ENCODE results near the gene PGBD5.

PGBD5 gene

DNA sequence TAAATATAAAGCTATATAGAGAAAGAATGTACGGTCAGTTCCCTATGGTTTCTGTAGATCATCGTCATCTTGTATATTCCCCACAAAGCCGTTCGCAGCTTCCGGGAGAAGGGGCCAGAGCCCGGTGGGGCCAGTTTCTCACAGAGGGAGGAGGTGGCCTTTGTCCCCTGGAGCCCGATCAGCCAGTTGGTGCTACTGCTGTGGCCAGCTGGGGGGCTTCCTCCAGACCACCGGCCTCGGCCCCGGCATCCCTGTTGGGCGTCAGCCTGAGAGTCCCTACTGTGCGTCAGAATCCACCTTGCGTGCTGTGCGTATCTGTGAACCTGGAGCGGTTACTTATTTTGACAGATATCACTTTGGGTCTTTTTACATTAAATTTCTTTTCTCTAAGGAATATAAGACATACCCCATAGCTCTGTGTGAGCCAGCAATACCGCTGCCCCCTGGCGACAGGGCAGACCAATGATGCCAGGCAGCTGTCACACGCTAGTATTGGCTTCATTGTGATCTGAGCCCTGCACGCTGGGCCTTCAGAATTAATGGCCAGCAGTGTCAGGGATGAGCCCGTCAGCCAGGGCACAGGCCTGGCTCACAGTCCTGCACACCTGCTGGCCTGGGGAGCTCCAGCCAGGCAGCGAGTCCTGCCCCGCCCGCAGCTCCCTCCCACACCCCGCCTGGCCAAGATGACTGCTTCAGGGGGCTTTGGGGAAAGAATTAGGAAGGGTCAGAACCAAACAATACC, 145.9 kb downstream of the PGBD5 start:
- Histone ChIP-seq H3K4ac (ENCODE audit: low read depth in 1 of 2, low read length in 2 of 2) (no peak overlapping the region), H2BK5ac (ENCODE audit: low read depth, low read length, poor library complexity, severe bottlenecking) (no peak overlapping the region), H3K4me2 (ENCODE audit: low read length, poor library complexity, severe bottlenecking) (no peak overlapping the region), H3K27me3 (ENCODE audit: control insufficient read depth in 1 of 2, insufficient read depth in 1 of 2, low read length in 2 of 2) (no peaks in the 10 kb centered on the region), H2BK12ac (ENCODE audit: low read length in 2 of 2) (no peak overlapping the region), H3K27ac (ENCODE audit: low read length, poor library complexity, severe bottlenecking) (no peak overlapping the region), H3K23ac (ENCODE audit: low read length in 2 of 2) (no peak overlapping the region), H2BK120ac (ENCODE audit: low read depth, low read length) (no peak overlapping the region), H4K8ac (ENCODE audit: low read length) (no peak overlapping the region), H3K4me3 (ENCODE audit: insufficient read depth in 1 of 2, low read depth in 1 of 2, low read length in 2 of 2) (no peak overlapping the region), H2AFZ (ENCODE audit: low read depth, low read length) (no peak overlapping the region), H3K9ac (ENCODE audit: low read length) (no peak overlapping the region), H2AK5ac (ENCODE audit: low read length, severe bottlenecking) (no peak overlapping the region), H3K79me1 (replicated peaks; ENCODE audit: low read length, poor library complexity, severe bottlenecking) (peaks cover 4% of the 10 kb centered on the region), H3K9me3 (ENCODE audit: control insufficient read depth, low read length) (no peaks in the 10 kb centered on the region), H2BK15ac (ENCODE audit: low read depth, poor library complexity, severe bottlenecking) (no peak overlapping the region), H3K36me3 (ENCODE audit: control insufficient read depth in 1 of 2, insufficient read depth in 2 of 2, low read depth in 1 of 2, low read length in 2 of 2) (peaks cover 60 to 66% of the 10 kb centered on the region in 2 experiments), H3K4me1 (ENCODE audit: control insufficient read depth, insufficient read depth, low read depth, low read length) (no peaks in the 10 kb centered on the region), H3K14ac (ENCODE audit: low read length in 2 of 2) (no peak overlapping the region), H4K91ac (ENCODE audit: low read length) (no peak overlapping the region), H3K18ac (ENCODE audit: low read depth in 1 of 2, low read length in 2 of 2) (no peak overlapping the region)
- no peak for DNase-seq
- 93% methylated on average over 24 of the region's 24 CpGs for WGBS

DNA sequence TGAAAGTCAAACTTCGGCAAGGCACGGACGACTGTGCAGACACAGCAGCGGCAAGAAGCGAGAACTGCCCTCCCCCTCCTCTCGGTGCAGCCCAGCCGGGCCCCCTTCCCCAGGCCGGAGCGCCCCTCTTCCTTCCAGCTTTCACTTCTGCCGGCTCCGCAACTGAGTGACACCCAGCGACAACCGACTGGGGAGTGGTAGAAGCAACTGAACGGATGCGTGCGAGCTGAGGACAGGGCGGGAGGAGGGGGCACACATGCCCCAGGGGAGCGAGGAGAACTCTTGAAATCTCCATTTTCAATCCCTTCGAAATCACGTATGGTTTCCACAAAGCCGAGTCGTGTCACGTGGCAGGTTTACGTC, 146.6 kb downstream of the PGBD5 start:
- Histone ChIP-seq H3K27me3 (ENCODE audit: control insufficient read depth in 1 of 2, insufficient read depth in 1 of 2, low read length in 2 of 2) (no peaks in the 10 kb centered on the region), H3K14ac (ENCODE audit: low read length in 2 of 2) (no peak overlapping the region), H2BK120ac (ENCODE audit: low read depth, low read length) (no peak overlapping the region), H2BK5ac (ENCODE audit: low read depth, low read length, poor library complexity, severe bottlenecking) (no peak overlapping the region), H3K27ac (ENCODE audit: low read length, poor library complexity, severe bottlenecking) (no peak overlapping the region), H2AK5ac (ENCODE audit: low read length, severe bottlenecking) (no peak overlapping the region), H3K36me3 (ENCODE audit: control insufficient read depth in 1 of 2, insufficient read depth in 2 of 2, low read depth in 1 of 2, low read length in 2 of 2) (peaks cover 61 to 66% of the 10 kb centered on the region in 2 experiments), H3K23ac (ENCODE audit: low read length in 2 of 2) (no peak overlapping the region), H4K91ac (ENCODE audit: low read length) (no peak overlapping the region), H3K4me1 (ENCODE audit: control insufficient read depth, insufficient read depth, low read depth, low read length) (no peaks in the 10 kb centered on the region), H4K8ac (ENCODE audit: low read length) (no peak overlapping the region), H3K4ac (ENCODE audit: low read depth in 1 of 2, low read length in 2 of 2) (no peak overlapping the region), H3K79me1 (replicated peaks; ENCODE audit: low read length, poor library complexity, severe bottlenecking) (peaks cover 4% of the 10 kb centered on the region), H3K4me3 (ENCODE audit: insufficient read depth in 1 of 2, low read depth in 1 of 2, low read length in 2 of 2) (no peak overlapping the region), H3K9me3 (ENCODE audit: control insufficient read depth, low read length) (no peaks in the 10 kb centered on the region), H2BK15ac (ENCODE audit: low read depth, poor library complexity, severe bottlenecking) (no peak overlapping the region), H3K9ac (ENCODE audit: low read length) (no peak overlapping the region), H2AFZ (ENCODE audit: low read depth, low read length) (no peak overlapping the region), H3K4me2 (ENCODE audit: low read length, poor library complexity, severe bottlenecking) (no peak overlapping the region), H2BK12ac (ENCODE audit: low read length in 2 of 2) (no peak overlapping the region), H3K18ac (ENCODE audit: low read depth in 1 of 2, low read length in 2 of 2) (no peak overlapping the region)
- DNase-seq, result no peak
- WGBS, result 98% methylated on average over 24 of the region's 24 CpGs

DNA sequence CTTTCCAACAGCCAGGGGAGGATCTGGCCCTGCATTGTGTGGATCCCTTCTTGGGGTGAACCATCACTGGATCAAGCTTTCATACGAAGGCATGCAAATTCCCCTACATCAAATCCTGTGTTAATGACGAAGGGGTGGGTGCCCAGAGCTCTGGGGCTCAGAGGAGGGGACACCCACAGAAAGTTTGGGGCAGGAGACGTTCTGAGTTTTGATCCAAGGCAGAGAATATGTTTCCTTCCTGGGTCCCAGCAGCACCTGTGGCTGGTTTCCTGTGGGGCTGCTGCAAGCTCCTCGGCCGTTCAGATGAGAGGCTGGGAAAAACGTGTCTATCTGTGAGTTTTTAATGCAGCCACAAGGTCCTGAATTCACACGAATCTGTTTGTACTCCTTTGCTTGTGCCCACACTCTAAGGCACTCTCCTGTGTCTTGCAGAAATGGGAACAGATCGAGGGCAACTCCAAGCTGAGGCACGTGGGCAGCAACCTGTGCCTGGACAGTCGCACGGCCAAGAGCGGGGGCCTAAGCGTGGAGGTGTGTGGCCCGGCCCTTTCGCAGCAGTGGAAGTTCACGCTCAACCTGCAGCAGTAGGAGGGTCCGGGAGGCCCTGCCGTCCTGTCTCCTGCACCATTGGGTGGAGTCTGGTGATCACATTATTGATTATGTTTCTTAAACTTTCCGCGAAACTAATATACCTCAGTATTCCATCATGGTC, 147.1 kb downstream of the PGBD5 start:
- H2BK120ac ChIP-seq (ENCODE audit: low read depth, low read length), result no peak overlapping the region
- H3K27me3 ChIP-seq (ENCODE audit: control insufficient read depth in 1 of 2, insufficient read depth in 1 of 2, low read length in 2 of 2), result no peaks in the 10 kb centered on the region
- H4K91ac ChIP-seq (ENCODE audit: low read length), result no peak overlapping the region
- H3K14ac ChIP-seq (ENCODE audit: low read length in 2 of 2), result no peak overlapping the region
- no peak for DNase-seq
- H2AK5ac ChIP-seq (ENCODE audit: low read length, severe bottlenecking), result no peak overlapping the region
- no peaks in the 10 kb centered on the region for H3K4me1 ChIP-seq (ENCODE audit: control insufficient read depth, insufficient read depth, low read depth, low read length)
- no peak overlapping the region for H2AFZ ChIP-seq (ENCODE audit: low read depth, low read length)
- H3K9me3 ChIP-seq (ENCODE audit: control insufficient read depth, low read length), result no peaks in the 10 kb centered on the region
- 94% methylated on average over 19 of the region's 20 CpGs for WGBS
- H3K79me1 ChIP-seq (replicated peaks; ENCODE audit: low read length, poor library complexity, severe bottlenecking), result peaks cover 4% of the 10 kb centered on the region
- H3K27ac ChIP-seq (ENCODE audit: low read length, poor library complexity, severe bottlenecking), result no peak overlapping the region
- H3K4ac ChIP-seq (ENCODE audit: low read depth in 1 of 2, low read length in 2 of 2), result no peak overlapping the region
- H3K9ac ChIP-seq (ENCODE audit: low read length), result no peak overlapping the region
- H3K23ac ChIP-seq (ENCODE audit: low read length in 2 of 2), result no peak overlapping the region
- no peak overlapping the region for H3K18ac ChIP-seq (ENCODE audit: low read depth in 1 of 2, low read length in 2 of 2)
- no peak overlapping the region for H2BK12ac ChIP-seq (ENCODE audit: low read length in 2 of 2)
- no peak overlapping the region for H3K4me3 ChIP-seq (ENCODE audit: insufficient read depth in 1 of 2, low read depth in 1 of 2, low read length in 2 of 2)
- peaks cover 61 to 68% of the 10 kb centered on the region in 2 experiments for H3K36me3 ChIP-seq (ENCODE audit: control insufficient read depth in 1 of 2, insufficient read depth in 2 of 2, low read depth in 1 of 2, low read length in 2 of 2)
- H2BK5ac ChIP-seq (ENCODE audit: low read depth, low read length, poor library complexity, severe bottlenecking), result no peak overlapping the region
- no peak overlapping the region for H2BK15ac ChIP-seq (ENCODE audit: low read depth, poor library complexity, severe bottlenecking)
- no peak overlapping the region for H3K4me2 ChIP-seq (ENCODE audit: low read length, poor library complexity, severe bottlenecking)
- no peak overlapping the region for H4K8ac ChIP-seq (ENCODE audit: low read length)

DNA sequence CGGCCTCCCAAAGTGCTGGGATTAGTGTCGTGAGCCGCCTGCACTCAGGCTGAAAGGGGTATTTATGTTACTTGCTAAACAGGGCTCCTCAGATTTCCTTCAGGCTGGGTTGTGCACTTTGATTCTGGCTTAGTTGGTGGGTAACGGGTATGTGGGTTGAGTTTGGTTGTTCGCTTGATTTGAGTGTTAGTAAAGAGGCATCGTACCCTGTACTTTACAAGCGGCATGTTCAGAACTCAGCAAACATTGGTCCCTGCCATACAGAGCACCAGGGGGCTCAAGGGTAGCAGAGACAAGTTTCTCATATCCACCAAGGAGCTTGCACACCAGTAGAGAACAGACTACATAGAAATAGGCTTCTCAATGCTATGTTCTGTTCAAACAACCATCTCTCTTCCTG, 147.8 kb downstream of the PGBD5 start:
- Histone ChIP-seq H3K4me2 (ENCODE audit: low read length, poor library complexity, severe bottlenecking) (no peak overlapping the region), H2BK120ac (ENCODE audit: low read depth, low read length) (no peak overlapping the region), H4K8ac (ENCODE audit: low read length) (no peak overlapping the region), H3K9ac (ENCODE audit: low read length) (no peak overlapping the region), H2BK15ac (ENCODE audit: low read depth, poor library complexity, severe bottlenecking) (no peak overlapping the region), H3K9me3 (ENCODE audit: control insufficient read depth, low read length) (no peaks in the 10 kb centered on the region), H3K27ac (ENCODE audit: low read length, poor library complexity, severe bottlenecking) (no peak overlapping the region), H3K4ac (ENCODE audit: low read depth in 1 of 2, low read length in 2 of 2) (no peak overlapping the region), H4K91ac (ENCODE audit: low read length) (no peak overlapping the region), H2AK5ac (ENCODE audit: low read length, severe bottlenecking) (no peak overlapping the region), H2AFZ (ENCODE audit: low read depth, low read length) (no peak overlapping the region), H2BK5ac (ENCODE audit: low read depth, low read length, poor library complexity, severe bottlenecking) (no peak overlapping the region), H3K4me3 (ENCODE audit: insufficient read depth in 1 of 2, low read depth in 1 of 2, low read length in 2 of 2) (no peak overlapping the region), H3K36me3 (ENCODE audit: control insufficient read depth in 1 of 2, insufficient read depth in 2 of 2, low read depth in 1 of 2, low read length in 2 of 2) (peaks cover 57 to 68% of the 10 kb centered on the region in 2 experiments), H2BK12ac (ENCODE audit: low read length in 2 of 2) (no peak overlapping the region), H3K79me1 (replicated peaks; ENCODE audit: low read length, poor library complexity, severe bottlenecking) (peaks cover 4% of the 10 kb centered on the region), H3K27me3 (ENCODE audit: control insufficient read depth in 1 of 2, insufficient read depth in 1 of 2, low read length in 2 of 2) (no peaks in the 10 kb centered on the region), H3K18ac (ENCODE audit: low read depth in 1 of 2, low read length in 2 of 2) (no peak overlapping the region), H3K4me1 (ENCODE audit: control insufficient read depth, insufficient read depth, low read depth, low read length) (no peaks in the 10 kb centered on the region), H3K23ac (ENCODE audit: low read length in 2 of 2) (no peak overlapping the region), H3K14ac (ENCODE audit: low read length in 2 of 2) (no peak overlapping the region)
- WGBS, result 99% methylated on average over 7 of the region's 7 CpGs
- DNase-seq, result no peak
